Progenitor cell of endocrine pancreas (in vitro differentiated cells): ENCODE measurements around the gene ZIC3. TPM values are rescaled to one million over a fixed set of nuclear protein-coding genes. Genes with fewer than 3 reads are reported as not detected.
A peak's percentile ranks its signal among the peaks of the same experiment; 100 is the strongest.

ENCODE experiments used
- DNase-seq: peaks from one replicate; pipeline ENCODE4 v3.0.0; 2021; ENCODE audit warnings: low spot score; ENCODE audit not compliant: unreplicated experiment
- H3K27ac Mint-ChIP-seq: 2 replicates; pipeline ENCODE4 v1.8.0; 2021; ENCODE audit warnings: mild to moderate bottlenecking, moderate library complexity, mixed read lengths
- H3K27me3 Mint-ChIP-seq: 2 replicates; pipeline ENCODE4 v1.8.0; 2021; ENCODE audit warnings: mixed read lengths
- H3K36me3 Mint-ChIP-seq: 2 replicates; pipeline ENCODE4 v1.8.0; 2022; ENCODE audit warnings: mixed read lengths; ENCODE audit not compliant: insufficient read depth
- H3K4me1 Mint-ChIP-seq: 2 replicates; pipeline ENCODE4 v1.8.0; 2021; ENCODE audit warnings: low read depth, mixed read lengths
- H3K4me3 Mint-ChIP-seq: 2 replicates; pipeline ENCODE4 v1.8.0; 2021; ENCODE audit warnings: low read depth, mild to moderate bottlenecking, moderate library complexity, mixed read lengths
- H3K9me3 Mint-ChIP-seq: 2 replicates; pipeline ENCODE4 v1.8.0; 2021; ENCODE audit warnings: low read depth, mixed read lengths
- total RNA-seq: library from RNA; stranded (reverse); gene quantifications from 2 replicates; pipeline ENCODE4 v1.2.1, GENCODE V29; 2021
- TF ChIP-seq, protein P1 (sequence below): fragments of 200-600 bp; sonication (generic); IDR thresholded peaks from one replicate; pipeline ENCODE4 v1.5.0; 2021; ENCODE audit warnings: antibody characterized with exemption, mild to moderate bottlenecking; ENCODE audit not compliant: unreplicated experiment

The ZIC3 gene
- total RNA-seq, 1 donor from 2014 or later = 0.10 TPM

GRCh38 chrX:137563681-137564651 lies 2.0 kb upstream of the ZIC3 start:
- H3K4me1 Mint-ChIP-seq = peaks cover 3% of the 10 kb centered on the region
- H3K27ac Mint-ChIP-seq = no peak overlapping the region
- H3K27me3 Mint-ChIP-seq = peaks cover 72% of the 10 kb centered on the region
- peaks cover 2% of the 10 kb centered on the region for H3K36me3 Mint-ChIP-seq
- no peak overlapping the region for H3K4me3 Mint-ChIP-seq
- peaks cover 4% of the 10 kb centered on the region for H3K9me3 Mint-ChIP-seq
- TF ChIP-seq, protein P1, sequence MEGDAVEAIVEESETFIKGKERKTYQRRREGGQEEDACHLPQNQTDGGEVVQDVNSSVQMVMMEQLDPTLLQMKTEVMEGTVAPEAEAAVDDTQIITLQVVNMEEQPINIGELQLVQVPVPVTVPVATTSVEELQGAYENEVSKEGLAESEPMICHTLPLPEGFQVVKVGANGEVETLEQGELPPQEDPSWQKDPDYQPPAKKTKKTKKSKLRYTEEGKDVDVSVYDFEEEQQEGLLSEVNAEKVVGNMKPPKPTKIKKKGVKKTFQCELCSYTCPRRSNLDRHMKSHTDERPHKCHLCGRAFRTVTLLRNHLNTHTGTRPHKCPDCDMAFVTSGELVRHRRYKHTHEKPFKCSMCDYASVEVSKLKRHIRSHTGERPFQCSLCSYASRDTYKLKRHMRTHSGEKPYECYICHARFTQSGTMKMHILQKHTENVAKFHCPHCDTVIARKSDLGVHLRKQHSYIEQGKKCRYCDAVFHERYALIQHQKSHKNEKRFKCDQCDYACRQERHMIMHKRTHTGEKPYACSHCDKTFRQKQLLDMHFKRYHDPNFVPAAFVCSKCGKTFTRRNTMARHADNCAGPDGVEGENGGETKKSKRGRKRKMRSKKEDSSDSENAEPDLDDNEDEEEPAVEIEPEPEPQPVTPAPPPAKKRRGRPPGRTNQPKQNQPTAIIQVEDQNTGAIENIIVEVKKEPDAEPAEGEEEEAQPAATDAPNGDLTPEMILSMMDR = no peak
- no peak for DNase-seq

DNA sequence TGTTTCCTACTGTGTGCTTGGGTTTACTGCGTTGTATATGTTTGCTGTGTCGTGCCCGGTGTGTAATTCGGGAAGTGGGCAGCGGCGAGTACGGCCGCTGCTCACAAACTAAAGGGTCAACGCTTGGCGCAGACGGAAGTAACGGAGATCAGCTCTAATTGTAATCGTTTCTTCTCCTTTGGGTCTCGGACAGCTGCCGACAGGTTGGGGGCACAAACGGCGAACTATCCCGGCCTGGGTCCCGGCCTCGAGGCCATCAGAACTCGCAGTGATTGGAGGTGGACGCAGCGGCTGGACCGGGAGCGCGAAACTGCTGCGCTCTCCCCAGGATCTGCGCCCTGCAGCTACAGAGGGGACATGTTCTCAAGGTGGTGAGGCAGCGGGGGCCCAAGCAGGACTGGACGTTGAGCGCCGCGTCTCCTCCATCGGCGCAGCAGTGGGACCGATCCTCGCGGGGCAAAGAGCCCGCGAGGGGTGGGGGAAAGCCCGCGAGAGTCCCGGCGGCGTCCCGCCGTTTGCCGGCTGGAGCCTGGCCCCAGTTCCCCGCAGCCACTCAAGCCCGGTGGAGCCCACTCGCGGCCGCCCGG lies 516 bp upstream of the ZIC3 start:
- Mint-ChIP-seq H3K4me3 (peak overlapping the region; percentile 66), H3K27me3 (peaks cover 80% of the 10 kb centered on the region), H3K36me3 (peaks cover 2% of the 10 kb centered on the region), H3K4me1 (peaks cover 3% of the 10 kb centered on the region), H3K9me3 (peaks cover 3% of the 10 kb centered on the region), H3K27ac (no peak overlapping the region)
- no peak for DNase-seq
- TF ChIP-seq, protein P1 = no peak

GRCh38 chrX:137566746-137567679 lies 1.1 kb downstream of the ZIC3 start:
- TF ChIP-seq, protein P1 = no peak
- Mint-ChIP-seq H3K4me1 (peaks cover 3% of the 10 kb centered on the region), H3K4me3 (peak overlapping the region; percentile 58), H3K27me3 (peaks cover 78% of the 10 kb centered on the region), H3K36me3 (peaks cover 2% of the 10 kb centered on the region), H3K27ac (no peak overlapping the region), H3K9me3 (peaks cover 3% of the 10 kb centered on the region)
- no peak for DNase-seq

- Mint-ChIP-seq H3K9me3 (peaks cover 3% of the 10 kb centered on the region), H3K27ac (no peak overlapping the region), H3K4me3 (no peak overlapping the region), H3K27me3 (peaks cover 76% of the 10 kb centered on the region), H3K36me3 (peaks cover 2% of the 10 kb centered on the region), H3K4me1 (peaks cover 3% of the 10 kb centered on the region)
- TF ChIP-seq, protein P1 = no peak
- no peak for DNase-seq
These were observed 1.8 kb downstream of the ZIC3 start for GRCh38 chrX:137567682-137568232.
